Spleen (tissue), 11 donors: ENCODE measurements around the gene PGAM1. TPM values are rescaled to one million over a fixed set of nuclear protein-coding genes. Genes with fewer than 3 reads are reported as not detected.
A peak's percentile ranks its signal among the peaks of the same experiment; 100 is the strongest.

Experiments
- DNase-seq: peaks from one replicate; pipeline ENCODE4 v3.0.0-alpha.2; 2020
- H3K27ac ChIP-seq, 8 donors: fragments of 200-600 bp; sonication (generic) in 7 of 8; 1 replicate in 4 of 8; 2 replicates in 4 of 8; pipeline versions ENCODE4 v1.5.0 to v1.8.0; 2016 to 2021; ENCODE audit warnings: inconsistent platforms in 4 of 8, mild to moderate bottlenecking in 4 of 8, moderate library complexity in 1 of 8
- H3K27me3 ChIP-seq, 7 donors: fragments of 200-600 bp; sonication (generic) in 6 of 7; replicated peaks in 1 of 7; 1 replicate in 4 of 7; 2 replicates in 3 of 7; pipeline versions ENCODE4 v1.5.0 to v1.8.0; 2016 to 2021; ENCODE audit warnings: inconsistent platforms in 3 of 7, mild to moderate bottlenecking in 1 of 7
- H3K36me3 ChIP-seq, 6 donors: fragments of 200-600 bp; sonication (generic) in 5 of 6; 1 replicate in 4 of 6; 2 replicates in 2 of 6; pipeline versions ENCODE4 v1.5.0 to v1.8.0; 2016 to 2021; ENCODE audit warnings: inconsistent platforms in 2 of 6
- H3K4me1 ChIP-seq, 6 donors: fragments of 200-600 bp; sonication (generic) in 5 of 6; 1 replicate in 3 of 6; 2 replicates in 3 of 6; pipeline versions ENCODE4 v1.5.0 to v1.8.0; 2016 to 2021; ENCODE audit warnings: inconsistent platforms in 3 of 6
- H3K4me3 ChIP-seq, 8 donors: fragments of 200-600 bp; sonication (generic) in 7 of 8; 1 replicate in 4 of 8; 2 replicates in 4 of 8; pipeline versions ENCODE4 v1.5.0 to v1.8.0; 2016 to 2021; ENCODE audit warnings: inconsistent platforms in 4 of 8, mild to moderate bottlenecking in 4 of 8, moderate library complexity in 2 of 8
- H3K9me3 ChIP-seq, 8 donors: fragments of 200-600 bp; sonication (generic) in 7 of 8; 1 replicate in 4 of 8; 2 replicates in 4 of 8; pipeline versions ENCODE4 v1.5.0 to v1.8.0; 2016 to 2021; ENCODE audit warnings: inconsistent platforms in 4 of 8
- CTCF ChIP-seq, 11 experiments: fragments of 200-600 bp in 7 of 11; fragments of 450-650 bp in 4 of 11; sonication (generic) in 4 of 11; IDR thresholded peaks in 8 of 11; conservative IDR thresholded peaks in 3 of 11; 1 replicate in 7 of 11; 2 replicates in 4 of 11; pipeline versions ENCODE4 v1.4.0 to v1.8.0; 2016 to 2021; ENCODE audit warnings: antibody characterized with exemption in 11 of 11, inconsistent platforms in 4 of 11, mild to moderate bottlenecking in 1 of 11
- POLR2A ChIP-seq, 3 donors: fragments of 450-650 bp; IDR thresholded peaks; one replicate each; pipeline ENCODE4 v1.5.1; 2017; ENCODE audit warnings: antibody characterized with exemption in 3 of 3, mild to moderate bottlenecking in 1 of 3
- POLR2AphosphoS5 ChIP-seq, 3 donors: sonication (generic); formaldehyde crosslinking; IDR thresholded peaks; one replicate each; pipeline ENCODE4 v1.5.1; 2017; ENCODE audit warnings: antibody characterized with exemption in 3 of 3
- WGBS, 5 donors: extraction: QIAGEN DNeasy Blood & Tissue Kit in 3 of 5; methylation state at CpG; one replicate each; pipeline versions ENCODE4 v1.1.5 to v1.1.7; 2013 to 2018; 5-methylcytosine and 5-hydroxymethylcytosine counted together
- intact Hi-C: fragments of 100-400 bp; cut with DNase I; formaldehyde crosslinking; loops from one replicate; pipeline ENCODE4 v1.15.0; 2023; ENCODE audit warnings: low total_unique reads
- polyA plus RNA-seq, 3 donors: library from polyadenylated mRNA; stranded (reverse); fragments of 200-250 nt; gene quantifications; one replicate each; pipeline ENCODE4 v1.2.1, GENCODE V29; 2013
- total RNA-seq, 7 donors: library from RNA; depleted of rRNA in 3 of 7; stranded (reverse); fragments of >200 nt in 3 of 7; fragmentation: NEBNext Ultra II Directional in 4 of 7; extraction: Animal tissue kit (Norgen Biotek cat#: 25700) in 4 of 7; gene quantifications; one replicate each; pipeline versions ENCODE4 v1.1.0 to v1.2.1, GENCODE V29; 2016 to 2021
- donor health status: healthy with polysubstance abuse.
- donor health status: DM: no; HTN: no; CAD: no; lungs with moderate emphysema.
- donor health status: DM: no; HTN: no; CAD: no.
- donor health status: Bipolar disorder and iron deficiency.
- donor health status: healthy.
- donor health status: DM: no; HTN: no; CAD: no.
- donor health status: DM: yes; HTN: yes; CAD: no.

The PGAM1 gene
- total and polyA plus RNA-seq, 10 donors: 51.4 to 235 (median 167) TPM

GRCh38 chr10:97456034-97456685 lies 30.2 kb downstream of the PGAM1 start:
- Histone ChIP-seq H3K9me3 (no peaks in the 10 kb centered on the region), H3K4me1 (peaks cover 0 to 3% (median under 1%) of the 10 kb centered on the region in 6 donors), H3K36me3 (peaks cover 0 to 100% (median 77%) of the 10 kb centered on the region in 6 donors), H3K27ac (no peak overlapping the region), H3K4me3 (no peak overlapping the region), H3K27me3 (no peaks in the 10 kb centered on the region)
- TF ChIP-seq POLR2A (IDR thresholded peaks at IDR 0.05): no peak
- TF ChIP-seq POLR2AphosphoS5 (IDR thresholded peaks at IDR 0.05): no peak
- TF ChIP-seq CTCF (IDR thresholded peaks at IDR 0.05 in 8 of 11, conservative IDR thresholded peaks at IDR 0.05 in 3 of 11): no peak
- DNase-seq: no peak
- intact Hi-C loops: no loop called here
- WGBS, 5 donors: 62 to 86% (median 80%) methylated on average over 5 of the region's 5 CpGs

- 70 to 86% (median 78%) methylated on average over 3 of the region's 3 CpGs for WGBS, 5 donors
- Histone ChIP-seq H3K27ac (no peak overlapping the region), H3K27me3 (no peaks in the 10 kb centered on the region), H3K36me3 (peaks cover 0 to 100% (median 82%) of the 10 kb centered on the region in 6 donors), H3K4me1 (no peaks in the 10 kb centered on the region), H3K9me3 (no peaks in the 10 kb centered on the region), H3K4me3 (no peak overlapping the region)
- DNase-seq: no peak
- TF ChIP-seq POLR2A (IDR thresholded peaks at IDR 0.05) (no peak), CTCF (IDR thresholded peaks at IDR 0.05 in 8 of 11, conservative IDR thresholded peaks at IDR 0.05 in 3 of 11) (no peak), POLR2AphosphoS5 (IDR thresholded peaks at IDR 0.05) (no peak)
- intact Hi-C loops: no loop called here
These were observed 30.7 kb downstream of the PGAM1 start for GRCh38 chr10:97456686-97457065.

GRCh38 chr10:97459111-97459510 lies 33.1 kb downstream of the PGAM1 start:
- WGBS, 5 donors: 93 to 97% (median 95%) methylated on average over 7 of the region's 7 CpGs
- no peak for DNase-seq
- H3K27ac ChIP-seq: no peak overlapping the region
- H3K36me3 ChIP-seq: peaks cover 5 to 100% (median 89%) of the 10 kb centered on the region in 6 donors
- no peaks in the 10 kb centered on the region for H3K27me3 ChIP-seq
- no peak for TF ChIP-seq CTCF (IDR thresholded peaks at IDR 0.05 in 8 of 11, conservative IDR thresholded peaks at IDR 0.05 in 3 of 11)
- TF ChIP-seq POLR2A (IDR thresholded peaks at IDR 0.05): no peak
- TF ChIP-seq POLR2AphosphoS5 (IDR thresholded peaks at IDR 0.05): peak; percentile 7 to 41 (median 41)
- H3K4me1 ChIP-seq: peaks cover 0 to 8% (median 3%) of the 10 kb centered on the region in 6 donors
- intact Hi-C loops: no loop called here
- H3K9me3 ChIP-seq: no peaks in the 10 kb centered on the region
- H3K4me3 ChIP-seq: no peak overlapping the region

GRCh38 chr10:97459933-97460332 lies 33.9 kb downstream of the PGAM1 start:
- intact Hi-C loops: loop anchor here (5.0 kb wide), 1 partner anchor 92 kb away; no protein-coding TSS in a partner anchor
- Histone ChIP-seq H3K4me3 (no peak overlapping the region), H3K9me3 (no peaks in the 10 kb centered on the region), H3K27me3 (no peaks in the 10 kb centered on the region), H3K4me1 (peaks cover 0 to 15% (median 6%) of the 10 kb centered on the region in 6 donors), H3K27ac (no peak overlapping the region), H3K36me3 (peaks cover 5 to 100% (median 89%) of the 10 kb centered on the region in 6 donors)
- WGBS, 5 donors: 78 to 95% (median 81%) methylated on average over 7 of the region's 7 CpGs
- no peak for TF ChIP-seq POLR2A (IDR thresholded peaks at IDR 0.05)
- no peak for TF ChIP-seq CTCF (IDR thresholded peaks at IDR 0.05 in 8 of 11, conservative IDR thresholded peaks at IDR 0.05 in 3 of 11)
- peak in 1 of 3 donors; percentile 20 for TF ChIP-seq POLR2AphosphoS5 (IDR thresholded peaks at IDR 0.05)
- DNase-seq: no peak
